Measurements from ENCODE around the gene PET100. TPM values are rescaled to one million over a fixed set of nuclear protein-coding genes. Genes with fewer than 3 reads are reported as not detected.

The PET100 gene
- total RNA-seq, result 10 to 100 TPM in 1 of 4 donors, 1 to 10 TPM in 2, not detected in 1; 5.9 to 59.9 (median 6.5) TPM

GRCh38 chr19:7629347-7630054 lies at the start of gene PET100, which contains the start of gene XAB2:
Gene PET100, plus strand, starts transcription at chr19:7629793. Its CDS starts 41 bp downstream, at chr19:7629834.
Gene XAB2, minus strand, starts transcription at chr19:7629545. Its CDS starts 18 bp downstream, at chr19:7629527.
- TF ChIP-seq CTCF (IDR thresholded peaks at IDR 0.05) (peak in 1 of 4 experiments; percentile 30), POLR2A (IDR thresholded peaks at IDR 0.05) (peak; percentile 39 to 67)
- H3K36me3 ChIP-seq, result no peaks in the 10 kb centered on the region
- intact Hi-C loops (cut with DNase I; ENCODE audit: low total_unique reads), result no loop called here
- no peaks in the 10 kb centered on the region for H3K27me3 ChIP-seq
- H3K4me3 ChIP-seq, result peak within 1 kb of the TSS; percentile 91 to 100
- H3K4me1 ChIP-seq, result peaks cover 10 to 16% of the 10 kb centered on the region in 2 donors
- H3K27ac ChIP-seq, result peak within 1 kb of the TSS; percentile 84 to 88
- no peaks in the 10 kb centered on the region for H3K9me3 ChIP-seq
- DNase-seq, result peak; percentile 96 to 98

DNA sequence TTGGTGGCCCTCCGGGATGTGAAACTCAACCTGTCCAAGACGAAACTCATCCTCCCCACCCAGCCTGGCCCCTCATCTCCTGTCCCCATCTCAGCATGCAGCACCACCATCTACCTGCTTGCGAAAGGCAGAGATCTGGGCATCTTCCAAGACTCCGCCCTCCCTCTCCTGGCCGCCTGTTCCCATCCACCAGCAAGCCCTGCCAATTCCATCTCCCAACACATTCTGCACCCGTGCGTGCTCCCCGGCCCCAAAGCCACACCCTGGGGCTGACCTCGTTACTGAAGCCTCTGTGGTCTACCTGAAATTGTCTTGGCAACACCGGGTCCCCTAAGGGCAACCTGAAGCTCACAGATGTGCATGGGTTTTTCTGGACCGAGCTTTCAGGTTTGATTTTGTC lies 47.1 kb upstream of the PET100 start:
- no peak overlapping the region for H3K27ac ChIP-seq
- no peak for DNase-seq
- no peaks in the 10 kb centered on the region for H3K36me3 ChIP-seq
- intact Hi-C loops (cut with DNase I; ENCODE audit: low total_unique reads), result no loop called here
- H3K4me3 ChIP-seq, result no peak overlapping the region
- no peak for TF ChIP-seq CTCF (IDR thresholded peaks at IDR 0.05)
- no peak for TF ChIP-seq POLR2A (IDR thresholded peaks at IDR 0.05)
- H3K27me3 ChIP-seq, result no peaks in the 10 kb centered on the region
- no peaks in the 10 kb centered on the region for H3K4me1 ChIP-seq
- no peaks in the 10 kb centered on the region for H3K9me3 ChIP-seq

DNA sequence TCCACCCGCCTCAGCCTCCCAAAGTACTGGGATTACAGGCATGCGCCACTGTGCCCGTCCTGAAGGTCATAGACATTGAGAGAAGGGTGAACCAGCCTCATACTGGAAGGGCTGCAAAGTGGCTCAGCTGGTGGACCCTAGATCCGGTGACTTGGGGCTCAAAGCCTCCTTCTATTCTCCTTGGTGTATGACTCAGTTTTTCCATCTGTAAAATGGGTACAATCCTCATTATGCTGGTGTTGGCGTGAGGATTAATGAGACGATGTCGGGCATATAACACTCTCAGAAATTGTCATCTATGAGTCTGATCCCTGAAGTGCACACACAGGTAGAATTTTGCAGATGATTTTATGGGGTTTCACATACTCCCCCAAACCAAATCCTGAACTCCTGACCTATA lies 39.8 kb upstream of the PET100 start:
- Histone ChIP-seq H3K4me3 (no peak overlapping the region), H3K4me1 (no peaks in the 10 kb centered on the region), H3K9me3 (no peaks in the 10 kb centered on the region), H3K36me3 (no peaks in the 10 kb centered on the region), H3K27ac (no peak overlapping the region), H3K27me3 (peaks cover 0 to under 1% of the 10 kb centered on the region in 2 donors)
- TF ChIP-seq POLR2A (IDR thresholded peaks at IDR 0.05) (no peak), CTCF (IDR thresholded peaks at IDR 0.05) (no peak)
- intact Hi-C loops (cut with DNase I; ENCODE audit: low total_unique reads), result no loop called here
- DNase-seq, result no peak

- no peak overlapping the region for H3K4me3 ChIP-seq
- no peaks in the 10 kb centered on the region for H3K36me3 ChIP-seq
- no peaks in the 10 kb centered on the region for H3K9me3 ChIP-seq
- intact Hi-C loops (cut with DNase I; ENCODE audit: low total_unique reads), result no loop called here
- no peak overlapping the region for H3K27ac ChIP-seq
- TF ChIP-seq POLR2A (IDR thresholded peaks at IDR 0.05), result no peak
- no peak for TF ChIP-seq CTCF (IDR thresholded peaks at IDR 0.05)
- H3K27me3 ChIP-seq, result peaks cover 0 to 5% of the 10 kb centered on the region in 2 donors
- H3K4me1 ChIP-seq, result no peaks in the 10 kb centered on the region
- DNase-seq, result no peak
These were observed 39.3 kb upstream of the PET100 start for GRCh38 chr19:7590256-7590655.

DNA sequence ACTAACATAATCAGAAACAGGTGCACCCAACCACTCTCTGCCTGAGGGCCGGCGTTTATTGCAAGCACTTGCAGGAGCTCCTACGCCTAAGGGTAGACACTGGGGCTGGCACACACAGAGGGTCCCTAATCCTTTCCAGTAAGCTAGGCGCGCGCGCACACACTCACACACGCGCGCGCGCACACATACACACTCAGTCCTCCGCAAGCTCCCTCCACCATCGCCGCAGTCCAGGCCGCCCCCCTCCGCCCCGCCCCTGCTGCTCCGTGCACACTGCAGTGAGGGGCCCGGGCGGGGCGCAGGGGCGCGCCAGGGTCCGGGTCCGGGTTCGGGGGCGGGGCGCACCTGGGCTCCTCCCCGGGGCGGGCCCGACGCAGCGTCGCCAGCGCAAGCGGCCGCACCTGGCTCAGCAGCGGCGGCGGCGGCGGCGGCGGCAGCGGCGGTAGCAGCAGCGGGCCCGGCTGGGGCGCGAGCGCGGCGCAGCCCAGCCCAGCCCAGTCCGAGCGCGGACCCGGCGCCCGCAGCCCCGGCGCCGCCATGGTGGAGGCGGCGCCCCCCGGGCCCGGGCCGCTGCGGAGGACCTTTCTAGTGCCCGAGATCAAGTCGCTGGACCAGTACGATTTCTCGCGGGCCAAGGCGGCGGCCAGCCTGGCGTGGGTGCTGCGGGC lies 34.0 kb upstream of the PET100 start, which contains the start of gene CAMSAP3:
Gene CAMSAP3, plus strand, starts transcription at position 398 of the 668 bp plus-strand sequence. Its CDS starts 140 bp downstream, at position 538.
- DNase-seq, result no peak
- H3K27me3 ChIP-seq, result peaks cover 0 to 15% of the 10 kb centered on the region in 2 donors
- no peak within 1 kb of the TSS for H3K4me3 ChIP-seq
- no peaks in the 10 kb centered on the region for H3K36me3 ChIP-seq
- TF ChIP-seq POLR2A (IDR thresholded peaks at IDR 0.05) (no peak), CTCF (IDR thresholded peaks at IDR 0.05) (no peak)
- H3K9me3 ChIP-seq, result no peaks in the 10 kb centered on the region
- H3K27ac ChIP-seq, result no peak within 1 kb of the TSS
- peaks cover 0 to 8% of the 10 kb centered on the region in 2 donors for H3K4me1 ChIP-seq
- intact Hi-C loops (cut with DNase I; ENCODE audit: low total_unique reads), result no loop called here

Measured in uterus (tissue), 4 donors.